HG03159 (cell line): ENCODE measurements around the gene MPG.
A peak's percentile ranks its signal among the peaks of the same experiment; 100 is the strongest.
"Not testable (repeated sequence)": the region's sequence is repeated elsewhere in the genome, so short reads cannot be mapped to it uniquely, and the experiment has no call there.

Experiments used
- ATAC-seq: cut with Tn5 transposase; IDR thresholded peaks from one replicate; pipeline ENCODE4 v1.9.1; 2021; ENCODE audit warnings: mild to moderate bottlenecking, moderate library complexity; ENCODE audit not compliant: unreplicated experiment

MPG gene

GRCh38 chr16:77807-78443 lies at the start of gene MPG:
Gene MPG, plus strand, starts transcription at chr16:78225. Its CDS starts 85 bp downstream, at chr16:78310.
- no peak for ATAC-seq

DNA sequence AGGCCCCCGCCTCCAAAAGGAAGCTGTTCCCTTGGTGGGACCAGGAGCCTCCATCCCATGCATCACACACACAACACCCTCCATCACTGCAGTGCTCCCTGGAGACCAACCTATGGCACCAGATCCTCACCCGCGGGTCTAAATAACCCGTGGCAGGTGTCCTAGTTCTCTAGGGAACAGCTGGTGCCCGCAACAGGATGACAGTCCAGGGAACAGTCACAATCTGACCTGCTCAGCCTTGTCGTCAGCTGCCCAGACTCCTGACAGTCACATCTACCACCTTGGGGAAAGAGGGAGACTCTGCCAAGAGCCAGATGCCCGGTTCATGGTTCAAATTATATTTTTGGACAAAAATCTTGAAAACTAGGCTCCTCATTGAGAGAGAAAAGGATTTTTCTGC lies 47.4 kb upstream of the MPG start:
- not testable (repeated sequence) for ATAC-seq

GRCh38 chr16:33154-33876 lies 44.7 kb upstream of the MPG start:
- ATAC-seq: not testable (repeated sequence)

DNA sequence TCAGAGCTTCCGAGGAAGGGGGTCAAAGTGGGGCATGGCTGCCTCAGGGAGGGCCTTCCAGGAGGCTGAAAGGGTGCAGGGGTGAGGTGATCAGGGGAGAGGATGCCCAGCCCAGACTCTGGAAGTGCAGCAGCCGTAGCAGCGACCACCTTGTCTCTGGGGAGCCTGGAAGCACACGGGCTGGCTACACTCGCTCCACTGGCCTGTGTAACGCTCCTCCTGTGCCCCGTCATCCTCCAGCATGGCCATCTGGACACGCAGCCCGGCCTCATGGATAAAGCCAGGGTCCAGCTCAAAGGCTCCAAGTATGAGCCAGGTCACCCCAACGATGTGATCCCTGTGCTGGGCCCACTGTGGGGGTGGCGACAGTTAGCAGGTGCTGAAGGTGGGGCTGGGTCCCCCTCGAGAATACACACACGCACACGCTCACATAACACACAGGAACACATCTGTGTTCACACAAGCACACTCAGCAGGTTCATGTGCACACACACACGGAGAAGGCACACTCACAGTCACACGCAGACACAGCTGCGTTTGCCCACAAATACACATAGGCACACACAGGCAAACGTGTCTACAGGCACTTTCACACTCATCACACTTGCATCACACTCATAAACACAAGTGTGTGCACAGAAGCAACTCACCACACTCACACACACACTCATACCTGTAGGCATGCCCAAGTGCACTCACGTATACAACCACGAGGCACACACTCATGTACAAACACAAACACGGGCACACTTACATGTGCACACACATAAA lies 44.0 kb upstream of the MPG start:
- no peak for ATAC-seq

GRCh38 chr16:34648-34987 lies 43.4 kb upstream of the MPG start:
- ATAC-seq: no peak

DNA sequence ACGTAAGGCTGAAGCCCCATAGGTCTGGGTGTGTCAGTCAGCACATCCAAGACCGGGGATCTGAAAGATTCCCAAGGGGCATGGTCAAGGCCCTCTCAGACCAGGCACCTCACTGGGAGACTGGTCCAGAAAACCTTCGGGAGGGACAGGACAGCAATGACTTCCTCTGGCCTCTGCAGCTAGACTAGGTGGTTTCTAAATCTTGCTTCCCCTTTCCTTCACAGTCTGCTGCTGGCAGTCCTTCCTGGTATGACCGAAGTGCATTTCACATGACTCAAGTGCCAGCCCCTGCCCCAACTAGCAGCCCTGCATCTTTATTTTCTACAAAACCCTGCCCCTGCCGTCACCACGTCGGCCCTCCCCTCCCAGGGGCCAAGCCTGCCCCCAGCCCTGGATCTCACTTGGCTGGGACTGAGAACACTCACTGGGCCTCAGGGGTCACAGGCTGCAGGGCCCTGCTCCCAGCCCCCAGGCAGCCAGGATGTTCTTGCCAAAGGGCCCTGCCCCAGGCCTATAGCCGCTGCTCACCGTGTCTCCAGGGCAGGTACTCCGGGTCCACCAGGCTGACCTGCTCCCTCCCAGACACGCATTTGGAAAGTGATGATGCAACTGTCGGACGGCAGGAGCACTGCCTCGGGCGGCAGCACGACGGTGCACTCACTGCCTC lies 42.9 kb upstream of the MPG start:
- ATAC-seq: no peak

DNA sequence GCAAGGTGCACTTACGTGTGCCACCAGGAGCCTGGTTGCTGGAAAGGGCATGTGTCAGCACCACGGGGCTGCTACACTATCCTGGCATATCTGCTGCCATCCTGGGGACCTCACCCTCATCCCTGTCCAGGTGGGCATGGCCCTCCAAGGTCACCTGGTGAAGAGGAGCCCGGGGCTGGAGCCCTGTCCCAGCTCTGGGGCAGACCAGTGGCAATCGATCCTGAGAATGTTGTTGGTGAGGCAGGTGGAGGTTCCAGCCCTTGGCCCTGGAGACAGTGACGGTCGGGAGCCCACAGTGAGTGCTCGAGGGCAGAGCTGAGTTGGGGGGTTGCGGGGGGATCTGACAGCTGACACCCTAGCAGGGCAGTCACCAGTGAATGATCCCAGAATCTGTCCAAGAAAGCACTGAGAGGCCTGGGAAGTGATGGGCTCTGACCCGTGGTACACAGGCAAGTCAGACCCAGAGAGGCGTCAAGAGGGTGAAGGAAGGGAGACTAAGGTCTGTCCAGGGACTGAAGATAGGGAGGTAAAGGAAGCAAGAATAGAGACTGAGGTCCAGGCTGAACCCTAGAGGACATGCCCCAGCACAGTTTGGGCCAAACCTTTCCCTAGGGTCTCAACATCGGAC lies 42.2 kb upstream of the MPG start:
- no peak for ATAC-seq

GRCh38 chr16:36336-36984 lies 41.6 kb upstream of the MPG start:
- no peak for ATAC-seq

- ATAC-seq: no peak
Observed at GRCh38 chr16:37511-37910, 40.5 kb upstream of the MPG start.

- ATAC-seq: not testable (repeated sequence)
Observed at GRCh38 chr16:38206-38605, 39.8 kb upstream of the MPG start.

GRCh38 chr16:38941-39892 lies 38.8 kb upstream of the MPG start:
- peak; percentile 70 for ATAC-seq

- ATAC-seq: no peak
Observed at GRCh38 chr16:41439-42068, 36.5 kb upstream of the MPG start.

GRCh38 chr16:42069-42457 lies 36.0 kb upstream of the MPG start:
- ATAC-seq: no peak

DNA sequence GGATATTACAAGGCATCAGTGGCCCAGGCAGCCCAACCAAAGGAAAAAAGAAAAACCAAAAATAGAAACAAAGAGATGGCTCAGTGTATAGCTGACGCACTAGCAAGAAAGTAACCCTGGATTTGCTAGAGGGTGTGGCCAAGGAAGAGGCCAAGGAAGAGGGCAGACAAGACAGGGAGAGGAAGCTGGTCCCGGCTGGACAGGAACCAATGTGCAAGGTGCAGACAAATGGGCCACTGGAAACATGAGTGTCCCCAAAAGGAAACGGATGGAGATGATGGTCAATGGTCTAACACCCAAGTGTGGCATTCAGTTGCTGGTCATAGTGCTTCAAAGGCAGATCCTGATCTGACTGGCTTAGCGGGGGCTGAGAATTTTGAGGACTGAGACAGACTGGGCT lies 35.3 kb upstream of the MPG start:
- ATAC-seq: no peak

DNA sequence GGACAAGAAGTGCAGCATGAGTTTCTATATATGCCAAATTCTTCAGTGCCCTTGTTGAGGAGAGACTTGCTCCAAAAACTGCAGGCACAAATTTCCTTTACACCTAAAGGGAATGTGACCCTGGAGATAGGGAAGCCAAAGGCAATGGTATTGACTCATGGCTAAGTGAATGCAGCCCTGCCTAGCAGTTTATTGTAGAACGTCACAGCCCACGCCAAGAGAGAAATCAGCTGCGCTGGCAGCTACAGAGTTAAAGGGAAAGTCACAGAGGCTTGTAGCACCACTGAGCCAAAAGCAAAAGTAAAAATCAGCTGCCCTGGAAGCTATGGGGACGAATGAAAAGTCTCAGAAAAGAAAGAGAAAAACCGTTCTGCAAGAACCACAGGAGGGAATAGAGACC lies 34.7 kb upstream of the MPG start:
- ATAC-seq: no peak

DNA sequence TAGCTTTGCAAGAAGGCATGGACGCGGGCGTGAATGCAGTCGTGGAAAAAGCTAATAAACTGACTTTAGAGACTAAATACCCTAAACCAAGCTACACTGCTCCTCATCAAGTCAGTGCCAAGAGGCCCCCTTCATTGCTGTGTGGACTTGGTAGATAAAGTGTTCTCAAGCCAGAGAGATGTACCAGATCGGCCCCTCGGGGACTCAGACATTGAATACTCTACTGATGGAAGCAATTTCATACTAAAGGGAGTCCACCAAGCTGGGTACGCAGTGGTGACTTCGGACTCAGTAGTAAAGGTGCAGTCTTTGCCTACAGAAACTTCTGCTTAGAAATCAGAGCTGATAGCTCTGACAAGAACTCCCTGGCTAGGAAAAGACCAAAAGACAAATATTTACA lies 33.4 kb upstream of the MPG start:
- no peak for ATAC-seq

DNA sequence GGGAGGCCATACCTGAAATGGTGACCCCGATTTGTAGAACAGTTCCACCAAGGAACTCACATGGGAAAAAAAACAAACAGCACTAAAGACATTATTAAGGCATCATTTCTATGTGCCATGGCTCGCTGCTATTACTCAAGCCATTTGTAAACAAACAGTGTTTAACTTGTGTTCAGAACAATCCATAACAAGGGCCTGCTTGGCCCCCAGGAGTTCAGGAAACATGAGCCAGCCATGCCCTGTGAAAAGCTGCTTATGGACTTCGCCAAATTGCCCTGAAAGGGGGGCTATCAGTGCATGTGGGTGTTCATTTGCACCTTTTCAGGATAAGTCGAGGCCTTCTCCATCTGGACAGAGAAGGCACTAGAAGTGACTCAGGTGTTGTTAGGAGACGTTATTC lies 32.6 kb upstream of the MPG start:
- no peak for ATAC-seq

GRCh38 chr16:46510-46909 lies 31.5 kb upstream of the MPG start:
- ATAC-seq: not testable (repeated sequence)

DNA sequence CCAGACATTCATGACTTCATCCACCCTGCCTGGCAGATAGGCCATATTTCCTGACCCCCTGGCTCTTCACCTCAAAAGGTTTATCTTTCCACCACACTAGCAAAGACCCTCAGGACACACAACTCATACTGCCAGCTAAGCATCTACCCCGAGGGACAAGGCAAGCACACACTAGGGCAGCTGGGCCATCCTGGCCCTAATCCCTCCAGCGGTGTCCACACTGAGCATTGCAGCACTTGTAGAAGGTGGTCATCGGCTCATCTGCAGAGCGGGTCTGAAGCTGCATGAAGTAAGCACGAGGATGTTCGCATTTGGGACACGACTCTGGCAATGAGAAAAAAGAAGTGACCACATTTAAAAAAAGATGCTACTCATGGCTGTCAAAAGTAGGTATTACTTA lies 30.8 kb upstream of the MPG start:
- no peak for ATAC-seq
